Mucosa of descending colon (tissue), 3 donors: ENCODE data around the gene AGAP6. TPM values are rescaled to one million over a fixed set of nuclear protein-coding genes. Genes with fewer than 3 reads are reported as not detected.
"Not testable (repeated sequence)": the region's sequence is repeated elsewhere in the genome, so short reads cannot be mapped to it uniquely, and the experiment has no call there.

Experiments
- ATAC-seq: fragments of 200-7000 bp; cut with Tn5 transposase; one replicate; pipeline ENCODE4 v1.9.1; 2020; ENCODE audit warnings: mild to moderate bottlenecking, moderate library complexity
- DNase-seq, 3 donors: peaks; one replicate each; pipeline ENCODE4 v3.0.0-alpha.2; 2020
- H3K36me3 ChIP-seq: fragments of 200-600 bp; one replicate; pipeline ENCODE4 v1.8.0; 2021; ENCODE audit warnings: low read depth, mild to moderate bottlenecking
- H3K4me1 ChIP-seq: fragments of 200-600 bp; one replicate; pipeline ENCODE4 v1.8.0; 2021; ENCODE audit warnings: low read depth, mild to moderate bottlenecking
- H3K4me3 ChIP-seq: fragments of 200-600 bp; one replicate; pipeline ENCODE4 v1.8.0; 2021; ENCODE audit warnings: mild to moderate bottlenecking
- H3K9me3 ChIP-seq: fragments of 200-600 bp; one replicate; pipeline ENCODE4 v1.8.0; 2021; ENCODE audit warnings: mild to moderate bottlenecking
- CTCF ChIP-seq: fragments of 200-600 bp; IDR thresholded peaks from one replicate; pipeline ENCODE4 v1.8.0; 2022; ENCODE audit warnings: antibody characterized with exemption, mild to moderate bottlenecking
- intact Hi-C, 2 donors: fragments of 100-400 bp; cut with DNase I in 1 of 2; cut with micrococcal nuclease in 1 of 2; formaldehyde crosslinking; loops; one replicate each; pipeline versions ENCODE4 v1.11.0 to v1.11.1; 2022; cut with DNase I, micrococcal nuclease
- total RNA-seq, 3 donors: library from RNA; stranded (reverse); fragmentation: NEBNext Ultra II Directional in 2 of 3; extraction: Animal tissue kit (Norgen Biotek cat#: 25700) in 2 of 3; gene quantifications; one replicate each; pipeline versions ENCODE4 v1.2.1 to v1.2.4, GENCODE V29; 2021 to 2023
- donor health status: DM: no; HTN: no; CAD: no; lungs with moderate emphysema.
- donor health status: DM: no; HTN: no; CAD: no.
- donor health status: DM: no; HTN: yes; CAD: no.

AGAP6 gene
- total RNA-seq, 3 donors from 2014 or later, result 8.7 to 13.7 (median 10.4) TPM

GRCh38 chr10:50027195-50027594, 39.0 kb downstream of the AGAP6 start:
- no peak overlapping the region for H3K4me3 ChIP-seq
- no peak for TF ChIP-seq CTCF
- no peak for DNase-seq
- no peak for ATAC-seq
- no peaks in the 10 kb centered on the region for H3K4me1 ChIP-seq
- intact Hi-C loops, result no loop called here
- no peaks in the 10 kb centered on the region for H3K36me3 ChIP-seq
- H3K9me3 ChIP-seq, result no peaks in the 10 kb centered on the region

- Histone ChIP-seq H3K4me3 (no peak overlapping the region), H3K9me3 (no peaks in the 10 kb centered on the region), H3K4me1 (no peaks in the 10 kb centered on the region), H3K36me3 (no peaks in the 10 kb centered on the region)
- no peak for ATAC-seq
- TF ChIP-seq CTCF, result no peak
- intact Hi-C loops, result no loop called here
- DNase-seq, result no peak
These were observed 45.3 kb downstream of the AGAP6 start for GRCh38 chr10:50033481-50033880.

GRCh38 chr10:50035337-50035736, 47.1 kb downstream of the AGAP6 start:
- ATAC-seq, intact Hi-C loops: not testable (repeated sequence)

GRCh38 chr10:50044941-50045664, 56.9 kb downstream of the AGAP6 start:
- H3K36me3 ChIP-seq, result no peaks in the 10 kb centered on the region
- intact Hi-C loops, result no loop called here
- no peaks in the 10 kb centered on the region for H3K4me1 ChIP-seq
- no peak for TF ChIP-seq CTCF
- H3K4me3 ChIP-seq, result no peak overlapping the region
- no peak for ATAC-seq
- H3K9me3 ChIP-seq, result no peaks in the 10 kb centered on the region
- no peak for DNase-seq

More at GRCh38 chr10:50035337-50035736, 47.1 kb downstream of the AGAP6 start:
- H3K9me3 ChIP-seq, H3K4me1 ChIP-seq, DNase-seq, H3K4me3 ChIP-seq, H3K36me3 ChIP-seq: not testable (repeated sequence)

- H3K4me1 ChIP-seq, H3K36me3 ChIP-seq, ATAC-seq, H3K9me3 ChIP-seq, intact Hi-C loops, DNase-seq, H3K4me3 ChIP-seq: not testable (repeated sequence)
These were observed 58.3 kb downstream of the AGAP6 start for GRCh38 chr10:50046457-50046856.

GRCh38 chr10:50047594-50047993, 59.4 kb downstream of the AGAP6 start:
- H3K36me3 ChIP-seq, ATAC-seq, H3K9me3 ChIP-seq, H3K4me3 ChIP-seq, DNase-seq, intact Hi-C loops, H3K4me1 ChIP-seq: not testable (repeated sequence)

GRCh38 chr10:50051995-50052660, 63.9 kb downstream of the AGAP6 start:
- H3K36me3 ChIP-seq, H3K9me3 ChIP-seq, H3K4me1 ChIP-seq, H3K4me3 ChIP-seq, DNase-seq, intact Hi-C loops: not testable (repeated sequence)
- peak; percentile 63 for ATAC-seq

- H3K4me1 ChIP-seq, H3K36me3 ChIP-seq, H3K4me3 ChIP-seq, DNase-seq, H3K9me3 ChIP-seq, intact Hi-C loops: not testable (repeated sequence)
- ATAC-seq, result peak; percentile 47
These were observed 64.7 kb downstream of the AGAP6 start for GRCh38 chr10:50052778-50053376.

GRCh38 chr10:50055494-50056292, 67.5 kb downstream of the AGAP6 start:
- H3K4me3 ChIP-seq, H3K4me1 ChIP-seq, H3K9me3 ChIP-seq, intact Hi-C loops, ATAC-seq, H3K36me3 ChIP-seq, DNase-seq: not testable (repeated sequence)

GRCh38 chr10:50056654-50057053, 68.4 kb downstream of the AGAP6 start:
- intact Hi-C loops, DNase-seq, H3K9me3 ChIP-seq, H3K4me1 ChIP-seq, H3K4me3 ChIP-seq, H3K36me3 ChIP-seq: not testable (repeated sequence)
- ATAC-seq, result peak; percentile 54
